Activated CD8-positive, alpha-beta memory T cell treated with anti-CD3 and anti-CD28 coated beads for 1 hour (primary cell): ENCODE measurements around the gene CDK19.

Source experiments
- DNase-seq, 2 donors: peaks; one replicate each; pipeline ENCODE4 v3.0.0-alpha.2; 2020; ENCODE audit warnings: low read depth in 1 of 2; ENCODE audit errors: extremely low read depth in 1 of 2

CDK19 gene

GRCh38 chr6:110662490-110663211 is 152.6 kb downstream of the CDK19 start:
- no peak for DNase-seq

GRCh38 chr6:110661414-110661813 is 153.9 kb downstream of the CDK19 start:
- DNase-seq, result no peak

GRCh38 chr6:110660066-110660655 is 155.1 kb downstream of the CDK19 start:
- no peak for DNase-seq

GRCh38 chr6:110658631-110659211 is 156.5 kb downstream of the CDK19 start:
- DNase-seq, result no peak

- no peak for DNase-seq
Observed at GRCh38 chr6:110656492-110656891, 158.8 kb downstream of the CDK19 start.

GRCh38 chr6:110655821-110656220 is 159.4 kb downstream of the CDK19 start:
- no peak for DNase-seq

- no peak for DNase-seq
Observed at GRCh38 chr6:110654096-110654820, 161.0 kb downstream of the CDK19 start.

GRCh38 chr6:110653381-110653780 is 161.9 kb downstream of the CDK19 start:
- DNase-seq, result no peak

GRCh38 chr6:110652520-110652919 is 162.7 kb downstream of the CDK19 start:
- no peak for DNase-seq

GRCh38 chr6:110650755-110651154 is 164.5 kb downstream of the CDK19 start:
- no peak for DNase-seq

- DNase-seq, result no peak
Observed at GRCh38 chr6:110649704-110650103, 165.6 kb downstream of the CDK19 start.

- no peak for DNase-seq
Observed at GRCh38 chr6:110646951-110647910, 168.0 kb downstream of the CDK19 start.

- no peak for DNase-seq
Observed at GRCh38 chr6:110646419-110646698, 168.9 kb downstream of the CDK19 start.

- DNase-seq, result no peak
Observed at GRCh38 chr6:110645685-110646418, 169.4 kb downstream of the CDK19 start.

- DNase-seq, result no peak
Observed at GRCh38 chr6:110643175-110643574, 172.1 kb downstream of the CDK19 start.

- no peak for DNase-seq
Observed at GRCh38 chr6:110642711-110643110, 172.6 kb downstream of the CDK19 start.

GRCh38 chr6:110636781-110637180 is 178.5 kb downstream of the CDK19 start:
- DNase-seq, result no peak

- no peak for DNase-seq
Observed at GRCh38 chr6:110635096-110635495, 180.2 kb downstream of the CDK19 start.

GRCh38 chr6:110633731-110634213 is 181.5 kb downstream of the CDK19 start:
- no peak for DNase-seq

- DNase-seq, result no peak
Observed at GRCh38 chr6:110629153-110629552, 186.1 kb downstream of the CDK19 start.
